ENCODE data around the gene FGA.
A peak's percentile ranks its signal among the peaks of the same experiment; 100 is the strongest.

FGA gene

GRCh38 chr4:154577324-154577723 lies 13.2 kb downstream of the FGA start:
- no peak for DNase-seq

GRCh38 chr4:154574311-154574710 lies 16.2 kb downstream of the FGA start:
- no peak for DNase-seq

GRCh38 chr4:154573190-154573870 lies 17.2 kb downstream of the FGA start:
- DNase-seq = no peak

- DNase-seq = no peak
These were observed 21.0 kb downstream of the FGA start for GRCh38 chr4:154569584-154569983.

GRCh38 chr4:154569028-154569427 lies 21.5 kb downstream of the FGA start:
- no peak for DNase-seq

GRCh38 chr4:154566639-154567204 lies 23.8 kb downstream of the FGA start:
- DNase-seq = no peak

- no peak for DNase-seq
These were observed 24.8 kb downstream of the FGA start for GRCh38 chr4:154565704-154566103.

- DNase-seq = no peak
These were observed 26.2 kb downstream of the FGA start for GRCh38 chr4:154564311-154564710.

GRCh38 chr4:154562697-154563254 lies 27.8 kb downstream of the FGA start, which contains the start of gene FGB:
FGB (plus strand) TSS chr4:154563011; CDS start chr4:154563019, 8 bp downstream.
- DNase-seq = no peak

GRCh38 chr4:154560824-154561231 lies 29.7 kb downstream of the FGA start:
- no peak for DNase-seq

GRCh38 chr4:154560419-154560801 lies 30.1 kb downstream of the FGA start:
- no peak for DNase-seq

- DNase-seq = no peak
These were observed 30.8 kb downstream of the FGA start for GRCh38 chr4:154559494-154560418.

GRCh38 chr4:154559141-154559493 lies 31.4 kb downstream of the FGA start:
- no peak for DNase-seq

GRCh38 chr4:154551872-154552686 lies 38.5 kb downstream of the FGA start:
- DNase-seq = peak; percentile 67

GRCh38 chr4:154549894-154550790 lies 40.4 kb downstream of the FGA start, which contains the start of gene PLRG1:
PLRG1 (minus strand) TSS chr4:154550400; CDS start chr4:154550308, 92 bp downstream.
- DNase-seq = peak; percentile 95

GRCh38 chr4:154545689-154546088 lies 44.9 kb downstream of the FGA start:
- DNase-seq = no peak

GRCh38 chr4:154542271-154542879 lies 48.2 kb downstream of the FGA start:
- DNase-seq = no peak
